GM10266 (cell line): ENCODE measurements around the gene ARG1.

ENCODE experiments used
- DNase-seq: peaks from one replicate; pipeline ENCODE4 v3.0.0; 2012; ENCODE audit errors: extremely low spot score
- TF ChIP-seq, protein P1 (sequence below): IDR thresholded peaks from 2 replicates; pipeline ENCODE4 v1.5.1; 2012; ENCODE audit warnings: mild to moderate bottlenecking, low read depth; ENCODE audit not compliant: control insufficient read depth, insufficient read depth; ENCODE audit errors: missing control alignments

Gene ARG1

DNA sequence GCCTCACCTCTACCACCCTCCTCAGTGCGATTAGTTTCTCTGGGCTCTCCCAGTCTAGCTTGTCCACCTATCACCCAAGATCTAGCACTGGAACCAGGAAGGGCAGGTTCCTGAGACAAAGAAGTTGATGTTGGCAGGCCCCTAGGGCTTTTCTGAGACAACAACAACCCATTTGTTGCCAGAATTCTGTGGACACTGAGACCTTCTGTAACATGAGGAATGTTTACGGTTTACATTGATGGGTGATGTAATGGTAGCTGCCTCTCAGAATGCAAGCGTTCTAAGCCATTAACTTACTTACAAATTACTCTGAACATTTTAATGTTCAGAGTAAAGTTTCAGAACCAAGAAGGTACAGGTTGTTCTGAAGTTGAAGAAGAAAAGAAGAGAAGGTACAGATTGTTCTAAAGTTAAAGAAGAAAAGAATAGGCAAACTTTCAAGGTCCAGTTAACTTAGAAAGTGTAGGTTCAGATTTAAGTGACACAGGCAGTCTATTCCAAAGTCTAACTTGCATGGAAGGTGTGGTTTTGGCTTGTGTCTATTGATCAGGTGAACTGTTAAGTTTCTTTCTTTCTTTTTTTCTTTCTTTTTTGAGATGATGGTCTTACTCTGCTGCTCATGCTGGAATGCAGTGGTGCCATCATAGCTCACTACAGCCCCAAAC, 58.7 kb downstream of the ARG1 start:
- DNase-seq, result no peak
- TF ChIP-seq, protein P1, sequence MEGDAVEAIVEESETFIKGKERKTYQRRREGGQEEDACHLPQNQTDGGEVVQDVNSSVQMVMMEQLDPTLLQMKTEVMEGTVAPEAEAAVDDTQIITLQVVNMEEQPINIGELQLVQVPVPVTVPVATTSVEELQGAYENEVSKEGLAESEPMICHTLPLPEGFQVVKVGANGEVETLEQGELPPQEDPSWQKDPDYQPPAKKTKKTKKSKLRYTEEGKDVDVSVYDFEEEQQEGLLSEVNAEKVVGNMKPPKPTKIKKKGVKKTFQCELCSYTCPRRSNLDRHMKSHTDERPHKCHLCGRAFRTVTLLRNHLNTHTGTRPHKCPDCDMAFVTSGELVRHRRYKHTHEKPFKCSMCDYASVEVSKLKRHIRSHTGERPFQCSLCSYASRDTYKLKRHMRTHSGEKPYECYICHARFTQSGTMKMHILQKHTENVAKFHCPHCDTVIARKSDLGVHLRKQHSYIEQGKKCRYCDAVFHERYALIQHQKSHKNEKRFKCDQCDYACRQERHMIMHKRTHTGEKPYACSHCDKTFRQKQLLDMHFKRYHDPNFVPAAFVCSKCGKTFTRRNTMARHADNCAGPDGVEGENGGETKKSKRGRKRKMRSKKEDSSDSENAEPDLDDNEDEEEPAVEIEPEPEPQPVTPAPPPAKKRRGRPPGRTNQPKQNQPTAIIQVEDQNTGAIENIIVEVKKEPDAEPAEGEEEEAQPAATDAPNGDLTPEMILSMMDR, result no peak
